GM18499 (cell line): ENCODE data around the gene LTBP1.

Experiments used
- ATAC-seq: cut with Tn5 transposase; IDR thresholded peaks from one replicate; pipeline ENCODE4 v1.9.1; 2021; ENCODE audit warnings: moderate number of reproducible peaks; ENCODE audit not compliant: insufficient read depth, unreplicated experiment

Gene LTBP1

DNA sequence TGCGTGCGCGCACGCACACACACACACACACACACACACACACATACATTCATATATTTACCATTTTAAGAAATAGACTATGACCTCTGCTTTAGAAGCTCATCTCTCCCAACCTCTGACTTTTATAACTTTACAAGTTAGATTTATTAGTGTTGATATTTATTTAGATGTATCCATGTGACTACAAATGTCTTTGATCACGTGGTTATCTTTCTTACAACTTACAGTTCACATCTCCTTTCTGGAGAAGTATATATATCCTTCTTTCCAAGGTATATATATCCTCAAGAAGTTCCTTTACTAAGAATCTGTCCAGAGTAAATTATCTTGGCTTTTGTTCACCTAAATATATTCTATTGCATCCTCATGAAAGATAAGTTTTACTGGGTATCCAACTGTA is 16.3 kb upstream of the LTBP1 start:
- ATAC-seq: no peak

DNA sequence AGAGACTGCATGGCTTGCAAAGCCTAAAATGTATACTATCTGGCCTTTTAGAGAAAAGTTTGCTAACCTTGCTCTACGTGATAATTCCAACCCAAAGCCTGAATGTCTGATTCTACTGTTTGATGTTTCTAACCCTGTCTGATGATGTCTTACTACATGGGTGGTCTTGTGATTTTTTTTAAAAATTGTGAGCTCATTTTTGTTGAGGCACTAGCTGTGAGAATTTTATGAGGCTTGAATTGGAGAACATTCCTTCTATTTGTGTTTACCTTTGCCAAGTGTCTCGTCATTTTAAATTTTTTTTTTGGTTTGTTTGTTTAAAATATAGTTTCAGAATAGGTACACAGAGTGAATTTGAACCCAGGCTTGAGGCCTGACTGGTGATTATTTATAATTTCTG is 15.2 kb upstream of the LTBP1 start:
- no peak for ATAC-seq

DNA sequence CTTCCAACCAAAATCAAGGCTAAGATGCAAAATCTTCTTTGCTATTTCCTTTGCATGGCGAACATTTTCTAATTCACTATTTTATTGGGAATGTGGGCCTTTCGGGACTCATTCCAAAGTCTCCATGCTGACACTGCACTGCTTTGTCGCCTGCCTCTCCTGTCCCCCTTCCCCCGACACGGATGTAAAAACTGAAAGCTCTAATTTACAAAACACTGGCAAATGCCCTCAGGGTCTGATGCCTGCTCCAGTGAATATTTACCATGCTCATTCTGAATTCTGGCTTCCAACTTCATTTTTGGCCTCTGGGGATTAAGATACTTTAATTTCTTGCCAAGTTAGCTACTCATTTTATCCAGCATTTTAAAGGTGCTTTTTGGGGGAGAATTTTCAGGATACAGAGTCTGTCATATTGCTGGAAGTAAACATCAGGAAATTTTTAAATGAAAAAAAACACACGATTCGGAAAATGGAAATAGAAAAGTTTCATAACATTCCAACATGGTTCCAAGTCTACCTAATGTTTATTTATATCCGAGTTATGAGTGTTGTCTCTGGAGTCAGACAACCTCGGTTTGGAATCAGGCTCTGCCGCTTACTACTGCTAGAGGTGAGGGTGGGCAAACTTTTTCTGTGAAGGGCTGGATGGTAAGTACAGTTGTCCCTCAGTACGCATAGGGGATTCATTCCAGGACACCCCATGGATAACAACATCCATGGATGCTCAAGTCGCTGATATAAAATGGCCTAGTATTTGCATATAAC is 14.6 kb upstream of the LTBP1 start:
- no peak for ATAC-seq

DNA sequence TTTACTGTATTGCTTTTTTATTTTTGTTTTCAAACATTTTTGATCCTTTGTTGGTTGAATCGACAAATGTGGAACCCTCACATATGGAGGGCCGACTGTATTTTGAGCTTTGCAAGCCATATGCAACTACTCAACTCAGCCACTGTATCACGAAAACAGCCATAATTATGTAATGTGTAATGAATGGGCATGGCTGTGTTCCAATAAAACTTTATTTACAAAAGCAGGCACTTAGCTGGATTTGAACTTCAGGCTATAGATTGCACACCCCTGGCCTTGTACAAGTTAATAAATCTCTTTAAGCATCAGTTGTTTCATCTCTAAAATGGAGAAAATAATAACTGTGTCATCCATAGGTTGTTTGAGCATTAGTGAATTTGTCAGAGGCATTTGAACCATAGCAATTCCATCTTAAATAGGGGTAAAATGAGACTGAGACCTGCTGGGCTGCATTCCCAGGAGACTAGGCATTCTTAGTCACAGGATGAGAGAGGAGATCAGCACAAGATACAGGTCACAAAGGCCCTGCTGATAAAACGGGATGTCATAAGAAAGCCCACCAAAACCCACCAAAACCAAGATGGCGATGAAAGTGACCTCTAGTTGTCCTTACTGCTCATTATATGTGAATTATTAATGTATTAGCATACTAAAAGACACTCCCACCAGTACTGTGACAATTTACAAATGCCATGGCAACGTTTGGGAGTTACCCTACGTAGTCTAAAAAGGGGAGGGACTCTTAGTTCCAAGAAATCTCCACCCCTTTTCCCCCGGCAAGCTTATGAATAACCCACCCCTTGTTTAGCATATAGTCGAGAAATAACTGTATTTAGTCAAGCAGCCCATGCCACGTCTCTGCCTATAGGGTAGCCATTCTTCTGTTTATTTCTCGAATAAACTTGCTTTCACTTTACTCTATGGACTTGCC is 13.7 kb upstream of the LTBP1 start:
- no peak for ATAC-seq

DNA sequence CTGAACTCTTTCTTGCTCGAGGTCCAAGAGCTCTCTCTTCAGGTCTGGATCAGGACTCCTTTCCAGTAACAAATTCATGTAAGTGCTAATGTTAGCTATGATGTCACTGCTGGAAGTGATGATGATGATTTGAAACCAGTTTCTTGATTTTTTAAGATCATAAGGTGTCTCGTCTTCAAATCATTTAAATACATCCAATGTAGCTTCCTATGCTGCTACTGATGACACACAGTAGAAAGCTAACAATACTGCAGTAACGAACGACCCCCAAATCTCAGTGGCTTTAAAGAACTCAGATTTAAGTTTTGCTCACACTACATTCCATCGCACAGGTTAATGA is 13.0 kb upstream of the LTBP1 start:
- no peak for ATAC-seq

DNA sequence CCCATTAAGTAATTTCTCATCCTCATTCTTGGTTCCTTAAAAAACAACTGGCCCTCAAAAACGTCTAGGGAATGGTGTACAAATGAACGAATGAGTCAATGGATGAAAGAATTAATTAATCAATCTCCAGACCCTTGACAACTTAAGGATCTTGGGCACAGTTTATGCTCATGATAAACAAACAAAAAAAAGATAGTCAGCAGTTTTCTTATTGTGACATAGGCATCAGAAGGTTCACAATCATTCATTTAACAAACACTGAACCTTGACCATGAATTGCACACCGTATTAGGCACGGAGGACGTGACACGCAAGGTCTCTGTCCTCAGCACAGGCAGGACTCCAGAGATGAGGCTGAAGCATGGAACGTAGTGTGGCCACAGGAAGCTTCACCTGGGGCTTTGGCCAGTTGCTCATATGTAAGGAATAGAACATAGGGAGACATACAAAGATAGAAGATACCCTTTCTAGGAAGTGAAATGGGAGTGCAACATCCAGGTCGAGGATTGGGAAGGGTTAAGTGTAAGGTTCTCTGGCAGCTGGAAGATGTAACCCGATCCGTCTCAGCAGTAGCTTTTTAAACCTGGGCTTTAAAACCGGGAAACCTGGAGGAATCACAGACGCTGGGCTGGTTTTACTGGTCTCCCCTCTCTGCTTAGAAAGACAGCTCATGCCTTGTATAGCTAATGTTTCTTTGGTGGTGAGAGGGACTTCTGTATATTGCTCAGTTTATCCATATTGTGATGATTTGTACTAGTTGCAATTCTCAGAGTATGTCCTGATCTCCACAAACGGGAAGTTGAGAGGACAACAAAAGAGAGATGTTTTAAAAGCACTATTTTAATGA is 8.9 kb upstream of the LTBP1 start:
- ATAC-seq: no peak

DNA sequence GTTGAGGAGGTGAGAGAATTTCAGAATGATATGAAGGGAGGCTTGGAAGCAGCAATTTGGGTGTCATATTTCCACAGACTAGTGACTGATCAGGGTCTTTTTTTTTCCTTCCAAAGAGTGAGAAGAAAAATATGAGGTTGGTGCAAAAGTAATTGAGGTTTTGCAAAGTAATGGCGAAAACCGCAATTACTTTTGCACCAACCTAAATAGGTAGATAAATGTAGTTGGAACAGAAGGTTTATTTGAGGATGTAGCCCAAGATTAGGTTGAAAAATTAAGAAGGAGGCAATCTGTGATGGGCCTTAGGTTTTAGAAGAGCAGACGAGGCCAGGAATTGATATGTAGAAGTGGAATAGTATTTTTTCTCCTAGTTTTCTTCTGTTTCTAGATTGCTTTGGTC is 7.8 kb upstream of the LTBP1 start:
- no peak for ATAC-seq

DNA sequence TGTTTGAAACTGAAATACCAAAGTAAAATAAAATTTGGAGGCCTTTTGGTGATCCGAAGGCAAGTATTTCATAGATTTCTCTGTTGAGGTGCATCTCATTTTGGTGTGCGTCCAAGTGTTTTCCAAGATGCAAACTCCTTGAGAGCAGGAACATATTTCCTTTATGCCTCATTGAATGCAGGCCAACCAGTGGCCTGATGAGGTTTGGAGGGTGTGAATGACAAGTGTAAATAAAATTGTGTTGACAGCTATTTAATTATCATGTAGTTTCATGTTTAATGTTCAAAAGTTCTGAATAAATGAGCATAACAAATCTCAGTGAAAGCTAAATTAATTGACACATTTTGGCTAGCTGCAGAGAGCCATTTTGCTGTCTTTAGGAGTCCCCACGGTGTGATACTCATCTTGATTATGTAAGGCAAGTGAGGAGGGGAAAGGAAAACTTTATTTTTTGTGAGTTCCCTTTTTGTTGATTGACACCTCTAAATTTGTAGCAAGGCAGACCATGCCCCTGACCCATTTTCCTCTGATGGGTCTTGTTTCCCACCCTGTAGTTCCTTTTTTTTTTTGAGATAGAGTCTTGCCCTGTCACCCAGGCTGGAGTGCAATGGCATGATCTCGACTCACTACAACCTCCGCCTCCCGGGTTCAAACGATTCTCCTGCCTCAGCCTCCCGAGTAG is 6.3 kb upstream of the LTBP1 start:
- no peak for ATAC-seq

DNA sequence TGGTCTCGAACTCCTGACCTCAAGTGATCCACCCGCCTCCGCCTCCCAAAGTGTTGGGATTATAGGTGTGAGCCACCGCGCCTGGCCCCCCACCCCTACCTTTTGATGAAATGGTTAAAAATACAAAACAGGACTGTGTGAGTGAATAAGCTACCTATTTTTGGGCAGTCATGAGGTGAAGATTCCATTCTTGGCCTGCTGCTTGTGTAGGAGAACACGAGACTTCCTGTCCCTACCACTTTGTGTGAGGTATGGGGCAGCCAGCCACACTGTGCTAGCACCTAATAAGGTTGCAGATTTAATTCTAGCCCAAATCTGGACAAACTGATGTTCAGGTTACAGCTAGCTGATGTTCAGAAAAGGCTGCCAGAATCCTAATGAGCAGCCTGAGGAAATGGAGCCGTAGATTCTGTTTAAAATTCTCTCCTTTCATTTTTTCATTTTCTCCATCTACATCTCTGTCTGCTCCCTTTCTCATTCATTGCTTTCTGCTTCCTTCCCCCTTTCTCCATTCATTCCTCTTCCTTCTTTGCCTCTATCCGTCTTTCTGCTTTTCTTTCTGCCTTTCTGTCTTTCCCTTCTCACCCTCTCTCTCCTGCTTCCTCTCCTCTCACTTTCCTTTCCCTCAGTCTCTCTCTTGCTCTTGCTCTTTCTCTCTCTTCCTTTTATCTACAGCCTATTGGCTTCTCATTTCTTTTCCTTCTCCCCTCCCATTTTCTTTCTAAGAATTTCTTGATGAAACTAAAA is 4.6 kb upstream of the LTBP1 start:
- ATAC-seq: no peak

DNA sequence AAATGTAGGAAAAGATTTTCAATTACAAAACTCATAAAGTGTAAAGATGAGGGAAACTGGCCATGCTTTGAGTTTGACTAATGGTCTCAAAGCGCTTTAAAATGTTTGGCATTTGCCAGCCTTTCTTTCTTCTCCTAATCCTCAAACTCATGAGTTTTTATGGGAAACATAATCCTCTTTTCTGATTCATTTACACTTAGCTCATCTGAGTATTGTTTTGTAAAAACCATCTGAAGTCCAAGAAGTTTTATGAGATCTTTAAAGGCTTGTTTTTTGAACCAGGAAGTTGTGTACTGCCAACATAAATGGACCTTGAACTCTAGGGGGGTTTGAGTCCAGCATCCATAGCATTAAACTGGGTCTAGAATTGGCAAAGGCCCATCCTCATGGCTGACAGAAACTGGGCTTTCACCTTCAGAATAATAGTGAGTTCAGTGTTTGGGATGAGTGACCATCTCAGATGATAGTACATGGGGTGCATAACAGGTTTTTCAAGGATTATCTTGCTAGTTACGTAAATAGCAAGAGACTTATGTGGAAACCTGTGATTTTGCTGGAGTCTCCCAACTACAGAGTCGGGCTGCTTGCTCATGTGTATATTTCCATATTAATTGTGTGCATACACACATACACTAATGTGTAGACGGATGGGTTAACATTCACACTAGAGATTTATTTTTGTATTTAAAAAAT is 3.8 kb upstream of the LTBP1 start:
- ATAC-seq: no peak

DNA sequence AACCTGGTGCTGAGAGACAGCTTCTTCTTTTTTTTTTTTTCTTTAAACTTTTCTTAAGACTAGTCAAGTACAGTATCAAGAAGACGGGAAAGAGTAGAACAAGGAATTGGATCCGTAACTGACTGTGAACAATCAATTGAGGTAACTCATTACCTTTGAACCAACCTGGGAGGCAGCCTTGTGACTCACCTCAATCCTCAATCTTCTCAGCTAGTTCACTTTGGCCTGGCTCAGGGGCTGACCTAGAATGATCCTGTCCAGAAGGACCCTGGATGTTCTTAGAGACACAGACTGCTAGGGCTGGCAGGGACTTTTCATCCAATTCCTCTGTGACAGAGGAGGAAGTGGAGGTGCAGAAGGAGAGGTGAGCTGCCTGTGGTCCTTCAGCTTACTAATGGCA is 1.5 kb upstream of the LTBP1 start:
- no peak for ATAC-seq

DNA sequence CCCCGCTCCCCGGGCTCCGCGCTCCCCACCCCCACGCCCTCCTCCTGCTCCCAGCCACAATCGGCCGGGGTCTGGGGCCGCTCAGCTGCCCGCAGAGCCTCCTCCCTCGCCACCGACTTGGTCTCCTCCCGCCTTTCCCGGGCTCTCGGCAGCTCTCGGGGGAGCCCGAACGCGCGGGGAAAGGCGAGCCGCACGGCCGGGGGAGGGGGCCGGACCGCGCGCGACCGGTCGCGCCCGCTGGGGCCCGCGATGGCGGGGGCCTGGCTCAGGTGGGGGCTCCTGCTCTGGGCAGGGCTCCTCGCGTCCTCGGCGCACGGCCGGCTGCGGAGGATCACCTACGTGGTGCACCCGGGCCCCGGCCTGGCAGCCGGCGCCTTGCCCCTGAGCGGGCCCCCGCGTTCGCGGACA is 327 bp downstream of the LTBP1 start:
- ATAC-seq: no peak

DNA sequence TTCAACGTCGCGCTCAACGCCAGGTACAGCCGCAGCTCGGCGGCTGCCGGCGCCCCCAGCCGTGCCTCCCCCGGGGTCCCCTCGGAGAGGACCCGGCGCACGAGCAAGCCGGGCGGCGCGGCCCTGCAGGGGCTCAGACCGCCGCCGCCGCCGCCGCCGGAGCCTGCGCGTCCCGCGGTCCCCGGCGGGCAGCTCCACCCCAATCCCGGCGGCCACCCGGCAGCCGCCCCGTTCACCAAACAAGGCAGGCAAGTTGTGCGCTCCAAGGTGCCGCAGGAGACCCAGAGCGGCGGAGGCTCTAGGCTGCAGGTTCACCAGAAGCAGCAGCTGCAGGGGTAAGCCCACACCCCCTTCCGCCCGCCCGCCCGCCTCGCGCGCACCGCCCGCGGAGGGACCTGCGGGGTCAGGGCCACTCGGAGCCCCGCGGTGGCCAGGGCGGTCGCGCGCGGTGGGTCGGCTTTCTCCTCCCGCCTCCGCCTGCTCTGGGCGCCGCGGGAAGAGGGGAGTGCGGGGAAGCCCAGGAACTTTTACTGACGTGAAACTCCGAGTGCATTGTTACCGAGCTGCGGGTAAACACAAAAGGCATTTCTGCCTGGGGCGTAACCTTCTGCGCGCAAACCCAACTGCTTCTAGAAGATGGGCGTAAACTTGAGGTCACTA is 861 bp downstream of the LTBP1 start:
- ATAC-seq: no peak

DNA sequence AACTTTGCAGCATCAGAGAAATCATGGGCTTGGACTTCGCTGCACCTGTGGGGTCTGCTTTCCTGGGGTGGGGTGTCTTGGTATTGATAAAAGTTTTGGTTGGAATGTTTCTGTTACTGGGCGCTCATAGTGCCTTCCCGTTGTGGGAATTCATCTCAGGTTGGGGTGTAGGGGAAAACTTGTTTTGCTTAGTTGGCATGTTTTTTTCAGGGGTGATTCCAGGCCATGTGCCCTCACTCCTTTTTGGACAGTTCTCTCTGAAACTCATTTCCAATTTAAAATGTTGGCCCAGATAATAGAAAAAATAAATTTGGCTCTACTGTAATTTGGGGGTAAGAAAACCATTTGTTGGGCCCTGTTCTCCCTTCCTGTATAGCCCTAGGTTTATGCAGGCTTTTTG is 1.5 kb downstream of the LTBP1 start:
- no peak for ATAC-seq

DNA sequence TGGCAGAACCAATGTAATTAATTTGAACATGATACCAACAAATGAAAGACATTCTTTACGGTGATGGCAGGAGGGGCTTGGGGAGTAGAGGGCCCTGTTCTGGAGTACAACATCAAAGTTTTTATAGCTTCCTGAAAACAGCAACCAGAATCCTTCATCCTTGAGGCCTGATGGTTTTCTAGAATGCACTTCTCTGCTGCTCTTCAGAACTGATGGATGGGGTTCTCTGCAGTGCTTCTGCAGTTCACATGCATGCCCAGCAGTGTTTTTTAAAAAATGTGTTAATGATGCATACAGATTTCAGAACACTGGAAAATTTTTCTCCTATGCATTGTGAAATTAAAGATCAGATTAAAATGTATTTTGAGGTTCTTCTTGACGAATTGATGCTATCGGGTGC is 2.5 kb downstream of the LTBP1 start:
- no peak for ATAC-seq

DNA sequence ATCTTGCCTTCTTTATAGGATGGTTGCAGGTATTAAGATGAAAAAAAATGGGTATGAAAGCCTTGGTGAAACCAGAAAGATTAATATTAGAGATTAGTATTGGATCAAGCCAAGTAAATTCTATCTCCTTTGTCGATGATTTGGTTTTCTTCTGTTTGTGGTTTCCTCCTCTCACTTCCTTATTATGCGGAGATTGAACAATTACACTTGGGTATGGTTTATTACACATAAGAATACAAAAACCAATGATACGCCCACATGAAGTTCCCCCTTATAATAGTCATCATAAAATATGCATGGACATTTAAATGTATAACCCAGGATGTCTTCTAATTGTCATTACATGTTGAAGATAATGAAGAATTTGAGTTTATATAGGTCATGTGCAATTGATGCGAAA is 4.9 kb downstream of the LTBP1 start:
- ATAC-seq: no peak

DNA sequence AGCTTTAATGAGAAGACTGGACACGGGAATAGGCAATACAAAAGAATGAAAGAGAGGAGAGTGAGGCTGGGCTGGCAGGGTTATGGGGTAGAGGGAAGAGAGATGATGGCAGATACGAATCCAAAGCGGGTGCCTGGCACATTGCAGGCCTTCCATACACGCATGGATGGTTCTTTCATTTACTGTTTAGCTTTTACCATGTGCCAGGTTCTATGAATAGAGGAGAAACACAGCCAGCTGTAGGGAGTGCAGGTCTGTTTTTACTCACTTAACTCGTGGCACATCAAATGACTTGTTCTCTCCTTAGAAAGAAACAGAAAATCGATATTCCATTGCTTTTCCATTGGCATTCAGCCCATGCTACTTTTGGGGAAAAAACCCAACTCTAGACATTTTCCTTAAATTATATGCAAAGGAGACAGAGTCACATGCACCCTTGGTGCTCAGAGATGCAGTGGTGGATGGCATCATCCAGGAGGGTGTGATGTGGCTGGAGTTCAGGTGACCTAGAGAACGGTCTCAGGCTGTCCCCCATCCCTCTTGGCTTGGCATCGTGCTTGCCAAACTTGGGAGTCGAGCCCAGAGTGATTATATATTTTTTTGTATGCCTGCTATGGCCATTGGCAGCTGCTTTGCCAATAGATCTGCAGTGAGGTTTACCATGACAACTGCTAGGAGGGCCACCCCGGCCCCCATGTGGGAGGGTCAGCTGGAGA is 6.2 kb downstream of the LTBP1 start:
- ATAC-seq: no peak

DNA sequence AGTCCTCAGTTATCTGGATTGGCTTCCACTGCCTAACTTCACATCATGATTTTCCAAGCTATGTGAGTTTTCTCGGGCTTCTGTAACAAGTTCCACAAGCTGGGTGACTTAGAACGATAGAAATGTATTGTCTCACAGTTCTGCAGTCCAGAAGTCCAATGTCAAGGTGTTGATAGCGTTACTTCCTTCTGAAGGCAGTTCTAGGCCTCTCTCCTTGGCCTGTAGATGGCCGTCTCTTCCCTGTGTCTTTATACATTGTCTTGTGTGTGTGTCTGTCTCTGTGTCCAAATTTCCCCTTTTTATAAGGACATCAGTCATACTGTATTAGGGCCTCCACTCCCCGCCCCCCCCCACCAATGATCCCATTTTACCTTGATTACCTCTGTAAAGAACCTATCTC is 7.5 kb downstream of the LTBP1 start:
- ATAC-seq: no peak
